ENCODE data around the gene SLC7A1. TPM values are rescaled to one million over a fixed set of nuclear protein-coding genes. Genes with fewer than 3 reads are reported as not detected.

The SLC7A1 gene
- total and polyA plus RNA-seq, 2 donors (not counting 3 experiments of a cell fraction or from before 2014, with no cell fraction given) = 21.0 to 79.3 TPM

GRCh38 chr13:29583073-29583785 is 12.3 kb downstream of the SLC7A1 start:
- DNase-seq (ENCODE audit: low read depth, low spot score) (no peak), FAIRE-seq (no peak)
- POLR2A ChIA-PET = no interaction called here
- no TSS peak for BruUV-seq (replicated peaks)
- Histone ChIP-seq H3K79me2 (ENCODE audit: control insufficient read depth, insufficient read depth, low read length) (peaks cover 99% of the 10 kb centered on the region), H3K9me1 (replicated peaks; ENCODE audit: control insufficient read depth, extremely low read depth, insufficient read depth, low read length) (no peaks in the 10 kb centered on the region), H3K27ac (ENCODE audit: insufficient read depth, low read depth, low read length) (no peak overlapping the region), H3K27me3 (ENCODE audit: control insufficient read depth in 2 of 2, insufficient read depth in 2 of 2, low read length in 2 of 2) (no peaks in the 10 kb centered on the region), H3K4me3 (replicated peaks in 1 of 3; ENCODE audit: insufficient read depth in 1 of 3, low read depth in 1 of 3, low read length in 3 of 3) (no peak overlapping the region), H3K36me3 (ENCODE audit: control insufficient read depth in 2 of 2, extremely low read depth in 1 of 2, insufficient read depth in 2 of 2, low read length in 2 of 2) (no peaks in the 10 kb centered on the region), H3K4me2 (ENCODE audit: insufficient read depth, low read length) (no peak overlapping the region), H3K9ac (replicated peaks; ENCODE audit: extremely low read depth, insufficient read depth, low read length) (no peak overlapping the region), H3K9me3 (replicated peaks; ENCODE audit: control insufficient read depth, insufficient read depth, low read length) (no peaks in the 10 kb centered on the region), H3K4me1 (ENCODE audit: control insufficient read depth, extremely low read depth, insufficient read depth, low read length) (peaks cover 5% of the 10 kb centered on the region), H2AFZ (ENCODE audit: low read depth, low read length) (no peak overlapping the region), H4K20me1 (replicated peaks; ENCODE audit: control insufficient read depth, extremely low read depth, insufficient read depth, low read length) (peaks cover 2% of the 10 kb centered on the region)
- dilution Hi-C loops (cut with MboI; ENCODE audit: extremely low pct_ligation_motif_present, low sequenced_read_pairs) = no loop called here
- intact Hi-C loops (cut with micrococcal nuclease) = no loop called here
- TF ChIP-seq EZH2 (IDR thresholded peaks at IDR 0.05; ENCODE audit: borderline replicate concordance, low read depth, low read length, severe bottlenecking) = no peak
- TF ChIP-seq POLR2AphosphoS5 (IDR thresholded peaks at IDR 0.05; ENCODE audit: insufficient read depth, low read depth, low read length) = no peak
- no peak for TF ChIP-seq GATA2 (IDR thresholded peaks at IDR 0.05; ENCODE audit: insufficient read depth, insufficient read length, low read depth, low read length)
- no peak for TF ChIP-seq JUN (IDR thresholded peaks at IDR 0.05; ENCODE audit: borderline replicate concordance, insufficient read depth, insufficient read length, low read depth)
- no peak for TF ChIP-seq MYC (IDR thresholded peaks at IDR 0.05; ENCODE audit: low read depth, low read length)
- no peak for TF ChIP-seq FOS (IDR thresholded peaks at IDR 0.05; ENCODE audit: borderline replicate concordance, insufficient read depth, low read length)
- no peak for TF ChIP-seq POLR2A (IDR thresholded peaks at IDR 0.05; ENCODE audit: low read depth, low read length)
- TF ChIP-seq MAX (IDR thresholded peaks at IDR 0.05; ENCODE audit: insufficient read depth, insufficient read length) = no peak
- TF ChIP-seq CTCF (IDR thresholded peaks at IDR 0.05; ENCODE audit: extremely low read depth in 1 of 2, insufficient read depth in 1 of 2, low read depth in 1 of 2, low read length in 2 of 2) = no peak
- CTCF ChIA-PET = no interaction called here

Data from endothelial cell of umbilical vein (primary cell).